HepG2 (cell line): ENCODE measurements around the gene IL22RA1. TPM values are rescaled to one million over a fixed set of nuclear protein-coding genes. Genes with fewer than 3 reads are reported as not detected.
A peak's percentile ranks its signal among the peaks of the same experiment; 100 is the strongest.

ENCODE experiments used
- AKAP8 ChIP-seq: sonication (generic); formaldehyde crosslinking; IDR thresholded peaks from 2 replicates; pipeline ENCODE4 v1.5.1; 2020; ENCODE audit warnings: mild to moderate bottlenecking, missing genetic modification reagents
- EED ChIP-seq: sonication (generic); formaldehyde crosslinking; IDR thresholded peaks from 2 replicates; pipeline ENCODE4 v1.5.0; 2020; ENCODE audit warnings: mild to moderate bottlenecking, missing genetic modification reagents
- HOXA7 ChIP-seq: sonication (generic); formaldehyde crosslinking; IDR thresholded peaks from 2 replicates; pipeline ENCODE4 v1.8.1; 2022; ENCODE audit warnings: mild to moderate bottlenecking, missing genetic modification reagents, moderate library complexity
- PRDM10 ChIP-seq: sonication (generic); formaldehyde crosslinking; IDR thresholded peaks from 2 replicates; pipeline ENCODE4 v1.4.0; 2020; ENCODE audit warnings: low read depth, missing genetic modification reagents
- PRPF4 ChIP-seq: fragments of 200-400 bp; formaldehyde crosslinking; IDR thresholded peaks from 2 replicates; pipeline ENCODE4 v1.6.1; 2016; ENCODE audit warnings: low read length, low read depth; ENCODE audit not compliant: poor library complexity, severe bottlenecking
- TCF7L2 ChIP-seq: IDR thresholded peaks from 2 replicates; pipeline ENCODE4 v1.6.1; 2011; ENCODE audit warnings: mild to moderate bottlenecking, low read depth, low read length, moderate library complexity
- ZNF44 ChIP-seq: sonication (generic); formaldehyde crosslinking; IDR thresholded peaks from 2 replicates; pipeline ENCODE4 v1.5.1; 2020; ENCODE audit warnings: mild to moderate bottlenecking, missing genetic modification reagents
- ZSCAN9 ChIP-seq: IDR thresholded peaks from 2 replicates; pipeline ENCODE4 v1.6.1; 2016; ENCODE audit warnings: borderline replicate concordance
- polyA plus RNA-seq, 8 experiments: library from polyadenylated mRNA; depleted of rRNA in 3 of 8; stranded (reverse) in 7 of 8; unstranded in 1 of 8; fragments of >200 nt; fragmentation: Illumina TruSeq in 4 of 8; extraction: Trizol in 4 of 8; gene quantifications; 2 replicates each; pipeline versions ENCODE4 v1.2.1 to v1.2.3, GENCODE V29; 2011 to 2016; ENCODE audit warnings: low read depth in 4 of 8, missing spikeins in 1 of 8, mixed read lengths in 1 of 8; ENCODE audit not compliant: insufficient read depth in 1 of 8
- total RNA-seq, 5 experiments: library from RNA; depleted of rRNA; stranded (reverse); fragments of >200 nt; fragmentation: Illumina TruSeq; extraction: Trizol; gene quantifications; 2 replicates each; pipeline ENCODE4 v1.2.3, GENCODE V29; 2016; ENCODE audit warnings: low read depth in 1 of 5
- TF ChIP-seq, protein P1 (sequence below): IDR thresholded peaks from 2 replicates; pipeline ENCODE4 v1.4.0; 2020; ENCODE audit warnings: mild to moderate bottlenecking, missing genetic modification reagents
- TF ChIP-seq, protein P2 (sequence below): sonication (generic); formaldehyde crosslinking; IDR thresholded peaks from 2 replicates; pipeline ENCODE4 v1.4.0; 2020; ENCODE audit warnings: missing genetic modification reagents
- TF ChIP-seq, protein P3 (sequence below): sonication (generic); formaldehyde crosslinking; IDR thresholded peaks from 2 replicates; pipeline ENCODE4 v1.5.0; 2020; ENCODE audit warnings: mild to moderate bottlenecking, missing genetic modification reagents, moderate library complexity

The IL22RA1 gene
- total and polyA plus RNA-seq, 2 of the 13 experiments (the other 11 are each of a cell fraction or from before 2014, with no cell fraction given) = 4.4 to 10.2 TPM

- TF ChIP-seq, protein P1, sequence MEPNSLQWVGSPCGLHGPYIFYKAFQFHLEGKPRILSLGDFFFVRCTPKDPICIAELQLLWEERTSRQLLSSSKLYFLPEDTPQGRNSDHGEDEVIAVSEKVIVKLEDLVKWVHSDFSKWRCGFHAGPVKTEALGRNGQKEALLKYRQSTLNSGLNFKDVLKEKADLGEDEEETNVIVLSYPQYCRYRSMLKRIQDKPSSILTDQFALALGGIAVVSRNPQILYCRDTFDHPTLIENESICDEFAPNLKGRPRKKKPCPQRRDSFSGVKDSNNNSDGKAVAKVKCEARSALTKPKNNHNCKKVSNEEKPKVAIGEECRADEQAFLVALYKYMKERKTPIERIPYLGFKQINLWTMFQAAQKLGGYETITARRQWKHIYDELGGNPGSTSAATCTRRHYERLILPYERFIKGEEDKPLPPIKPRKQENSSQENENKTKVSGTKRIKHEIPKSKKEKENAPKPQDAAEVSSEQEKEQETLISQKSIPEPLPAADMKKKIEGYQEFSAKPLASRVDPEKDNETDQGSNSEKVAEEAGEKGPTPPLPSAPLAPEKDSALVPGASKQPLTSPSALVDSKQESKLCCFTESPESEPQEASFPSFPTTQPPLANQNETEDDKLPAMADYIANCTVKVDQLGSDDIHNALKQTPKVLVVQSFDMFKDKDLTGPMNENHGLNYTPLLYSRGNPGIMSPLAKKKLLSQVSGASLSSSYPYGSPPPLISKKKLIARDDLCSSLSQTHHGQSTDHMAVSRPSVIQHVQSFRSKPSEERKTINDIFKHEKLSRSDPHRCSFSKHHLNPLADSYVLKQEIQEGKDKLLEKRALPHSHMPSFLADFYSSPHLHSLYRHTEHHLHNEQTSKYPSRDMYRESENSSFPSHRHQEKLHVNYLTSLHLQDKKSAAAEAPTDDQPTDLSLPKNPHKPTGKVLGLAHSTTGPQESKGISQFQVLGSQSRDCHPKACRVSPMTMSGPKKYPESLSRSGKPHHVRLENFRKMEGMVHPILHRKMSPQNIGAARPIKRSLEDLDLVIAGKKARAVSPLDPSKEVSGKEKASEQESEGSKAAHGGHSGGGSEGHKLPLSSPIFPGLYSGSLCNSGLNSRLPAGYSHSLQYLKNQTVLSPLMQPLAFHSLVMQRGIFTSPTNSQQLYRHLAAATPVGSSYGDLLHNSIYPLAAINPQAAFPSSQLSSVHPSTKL (CRISPR knock-in tag) = 0 out of 2 replicates have a peak, but pooled peaks have one; percentile 31
- TF ChIP-seq PRDM10 (CRISPR knock-in tag) = no peak
- TF ChIP-seq PRPF4 = no peak
- TF ChIP-seq HOXA7 (CRISPR knock-in tag) = no peak
- TF ChIP-seq TCF7L2 = no peak
- no peak for TF ChIP-seq AKAP8 (CRISPR knock-in tag)
- TF ChIP-seq, protein P2, sequence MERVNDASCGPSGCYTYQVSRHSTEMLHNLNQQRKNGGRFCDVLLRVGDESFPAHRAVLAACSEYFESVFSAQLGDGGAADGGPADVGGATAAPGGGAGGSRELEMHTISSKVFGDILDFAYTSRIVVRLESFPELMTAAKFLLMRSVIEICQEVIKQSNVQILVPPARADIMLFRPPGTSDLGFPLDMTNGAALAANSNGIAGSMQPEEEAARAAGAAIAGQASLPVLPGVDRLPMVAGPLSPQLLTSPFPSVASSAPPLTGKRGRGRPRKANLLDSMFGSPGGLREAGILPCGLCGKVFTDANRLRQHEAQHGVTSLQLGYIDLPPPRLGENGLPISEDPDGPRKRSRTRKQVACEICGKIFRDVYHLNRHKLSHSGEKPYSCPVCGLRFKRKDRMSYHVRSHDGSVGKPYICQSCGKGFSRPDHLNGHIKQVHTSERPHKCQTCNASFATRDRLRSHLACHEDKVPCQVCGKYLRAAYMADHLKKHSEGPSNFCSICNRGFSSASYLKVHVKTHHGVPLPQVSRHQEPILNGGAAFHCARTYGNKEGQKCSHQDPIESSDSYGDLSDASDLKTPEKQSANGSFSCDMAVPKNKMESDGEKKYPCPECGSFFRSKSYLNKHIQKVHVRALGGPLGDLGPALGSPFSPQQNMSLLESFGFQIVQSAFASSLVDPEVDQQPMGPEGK = peak; percentile 34; the same call in 1 of the 2 replicates
- TF ChIP-seq ZNF44 (CRISPR knock-in tag) = no peak
- no peak for TF ChIP-seq EED
- no peak for TF ChIP-seq ZSCAN9
- TF ChIP-seq, protein P3, sequence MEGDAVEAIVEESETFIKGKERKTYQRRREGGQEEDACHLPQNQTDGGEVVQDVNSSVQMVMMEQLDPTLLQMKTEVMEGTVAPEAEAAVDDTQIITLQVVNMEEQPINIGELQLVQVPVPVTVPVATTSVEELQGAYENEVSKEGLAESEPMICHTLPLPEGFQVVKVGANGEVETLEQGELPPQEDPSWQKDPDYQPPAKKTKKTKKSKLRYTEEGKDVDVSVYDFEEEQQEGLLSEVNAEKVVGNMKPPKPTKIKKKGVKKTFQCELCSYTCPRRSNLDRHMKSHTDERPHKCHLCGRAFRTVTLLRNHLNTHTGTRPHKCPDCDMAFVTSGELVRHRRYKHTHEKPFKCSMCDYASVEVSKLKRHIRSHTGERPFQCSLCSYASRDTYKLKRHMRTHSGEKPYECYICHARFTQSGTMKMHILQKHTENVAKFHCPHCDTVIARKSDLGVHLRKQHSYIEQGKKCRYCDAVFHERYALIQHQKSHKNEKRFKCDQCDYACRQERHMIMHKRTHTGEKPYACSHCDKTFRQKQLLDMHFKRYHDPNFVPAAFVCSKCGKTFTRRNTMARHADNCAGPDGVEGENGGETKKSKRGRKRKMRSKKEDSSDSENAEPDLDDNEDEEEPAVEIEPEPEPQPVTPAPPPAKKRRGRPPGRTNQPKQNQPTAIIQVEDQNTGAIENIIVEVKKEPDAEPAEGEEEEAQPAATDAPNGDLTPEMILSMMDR (CRISPR knock-in tag) = peak; percentile 52
Observed at GRCh38 chr1:24155011-24155782, 12.3 kb upstream of the IL22RA1 start (continued).
